RWPE2 (cell line): ENCODE data around the gene LRP8.

Source experiments
- ATAC-seq: fragments of 200-7000 bp; cut with Tn5 transposase; 3 replicates; pipeline ENCODE4 v1.9.1; 2021; ENCODE audit warnings: low read depth
- DNase-seq: peaks from one replicate; pipeline ENCODE4 v3.0.0-alpha.2; 2020; ENCODE audit warnings: low spot score
- H3K27ac ChIP-seq: fragments of 450-650 bp; 2 replicates; pipeline ENCODE4 v1.5.1; 2017; ENCODE audit warnings: mild to moderate bottlenecking; ENCODE audit not compliant: poor library complexity, severe bottlenecking
- H3K27me3 ChIP-seq: fragments of 250-450 bp; sonication (Bioruptor Pico); 2 replicates; pipeline ENCODE4 v1.5.1; 2021; ENCODE audit warnings: mild to moderate bottlenecking, moderate library complexity; ENCODE audit not compliant: insufficient read depth, poor library complexity, severe bottlenecking
- H3K36me3 ChIP-seq: fragments of 250-450 bp; sonication (Bioruptor Pico); 2 replicates; pipeline ENCODE4 v1.5.1; 2020; ENCODE audit warnings: low read depth, mild to moderate bottlenecking, moderate library complexity
- H3K4me1 ChIP-seq: fragments of 250-450 bp; sonication (Bioruptor Pico); 2 replicates; pipeline ENCODE4 v1.5.1; 2021; ENCODE audit warnings: mild to moderate bottlenecking, moderate library complexity; ENCODE audit not compliant: insufficient read depth, poor library complexity, severe bottlenecking
- H3K4me3 ChIP-seq: fragments of 250-450 bp; sonication (Bioruptor Pico); 2 replicates; pipeline ENCODE4 v1.5.1; 2021; ENCODE audit warnings: mild to moderate bottlenecking, moderate library complexity; ENCODE audit not compliant: severe bottlenecking
- H3K9me3 ChIP-seq: fragments of 250-450 bp; sonication (Bioruptor Pico); 2 replicates; pipeline ENCODE4 v1.5.1; 2021; ENCODE audit warnings: mild to moderate bottlenecking, moderate library complexity; ENCODE audit not compliant: severe bottlenecking
- TF ChIP-seq, protein P1 (sequence below): fragments of 450-650 bp; IDR thresholded peaks from one replicate; pipeline ENCODE4 v1.5.1; 2017; ENCODE audit warnings: mild to moderate bottlenecking, moderate library complexity; ENCODE audit not compliant: poor library complexity, severe bottlenecking

The LRP8 gene

DNA sequence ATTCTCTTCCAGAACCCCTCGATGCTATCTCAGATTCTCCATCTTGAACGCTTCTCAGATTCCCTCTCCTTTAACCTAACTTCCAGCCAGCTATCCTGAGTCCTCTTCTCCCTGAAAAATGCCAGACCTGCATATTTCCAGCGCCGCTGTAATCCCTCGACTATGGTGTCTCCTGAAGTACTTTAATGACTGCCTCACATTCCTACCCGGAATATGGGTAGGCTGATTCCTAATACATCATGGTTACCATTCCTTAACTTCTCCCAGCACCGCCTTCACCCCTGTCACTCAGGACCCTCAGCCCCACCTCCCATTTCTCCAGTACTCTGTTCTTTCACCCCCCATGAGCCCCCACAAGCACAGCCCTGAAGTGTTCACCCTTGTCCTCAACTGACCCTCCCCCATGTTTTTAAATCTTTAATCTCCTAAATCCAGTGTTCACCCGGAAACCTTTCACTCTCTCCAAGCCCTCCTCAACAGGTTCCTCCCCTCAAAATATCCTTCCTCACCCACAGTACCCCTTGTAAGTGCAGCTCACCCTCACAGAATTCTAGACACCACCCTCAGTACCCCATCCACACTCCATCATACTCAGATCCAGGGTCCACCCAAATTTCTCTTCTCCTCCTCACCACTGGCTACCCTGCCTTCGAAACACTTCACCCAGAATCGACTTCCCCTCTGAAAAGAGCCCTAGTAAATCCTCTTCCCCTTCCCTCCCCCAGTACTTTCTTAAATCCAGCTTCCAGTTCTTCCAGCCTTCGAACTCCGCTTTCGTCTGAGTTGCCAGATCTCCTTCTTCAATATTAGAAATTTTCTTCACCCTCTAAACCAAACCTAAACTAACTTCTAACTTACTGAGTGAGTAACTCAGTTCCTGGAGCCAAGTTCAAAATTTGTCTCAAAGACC, 130.3 kb downstream of the LRP8 start:
- Histone ChIP-seq H3K4me3 (peak overlapping the region; percentile 95), H3K9me3 (no peaks in the 10 kb centered on the region), H3K36me3 (peaks cover 11% of the 10 kb centered on the region; the same call in 1 of the 2 replicates), H3K27ac (peak overlapping the region; percentile 73), H3K4me1 (peaks cover 19% of the 10 kb centered on the region), H3K27me3 (no peaks in the 10 kb centered on the region)
- DNase-seq (no peak), ATAC-seq (0 out of 3 replicates have a peak, but pooled peaks have one; percentile 7)
- TF ChIP-seq, protein P1, sequence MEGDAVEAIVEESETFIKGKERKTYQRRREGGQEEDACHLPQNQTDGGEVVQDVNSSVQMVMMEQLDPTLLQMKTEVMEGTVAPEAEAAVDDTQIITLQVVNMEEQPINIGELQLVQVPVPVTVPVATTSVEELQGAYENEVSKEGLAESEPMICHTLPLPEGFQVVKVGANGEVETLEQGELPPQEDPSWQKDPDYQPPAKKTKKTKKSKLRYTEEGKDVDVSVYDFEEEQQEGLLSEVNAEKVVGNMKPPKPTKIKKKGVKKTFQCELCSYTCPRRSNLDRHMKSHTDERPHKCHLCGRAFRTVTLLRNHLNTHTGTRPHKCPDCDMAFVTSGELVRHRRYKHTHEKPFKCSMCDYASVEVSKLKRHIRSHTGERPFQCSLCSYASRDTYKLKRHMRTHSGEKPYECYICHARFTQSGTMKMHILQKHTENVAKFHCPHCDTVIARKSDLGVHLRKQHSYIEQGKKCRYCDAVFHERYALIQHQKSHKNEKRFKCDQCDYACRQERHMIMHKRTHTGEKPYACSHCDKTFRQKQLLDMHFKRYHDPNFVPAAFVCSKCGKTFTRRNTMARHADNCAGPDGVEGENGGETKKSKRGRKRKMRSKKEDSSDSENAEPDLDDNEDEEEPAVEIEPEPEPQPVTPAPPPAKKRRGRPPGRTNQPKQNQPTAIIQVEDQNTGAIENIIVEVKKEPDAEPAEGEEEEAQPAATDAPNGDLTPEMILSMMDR: no peak

- Histone ChIP-seq H3K4me3 (peak within 1 kb of the TSS; percentile 95), H3K36me3 (peaks cover 3% of the 10 kb centered on the region; the same call in 1 of the 2 replicates), H3K9me3 (no peaks in the 10 kb centered on the region), H3K27ac (peak within 1 kb of the TSS; percentile 73), H3K27me3 (no peaks in the 10 kb centered on the region), H3K4me1 (peaks cover 19% of the 10 kb centered on the region)
- TF ChIP-seq, protein P1: no peak
- DNase-seq: peak; percentile 94
- ATAC-seq: peak; percentile 97
Measured at GRCh38 chr1:53196485-53197290, 131.2 kb downstream of the LRP8 start, which contains the start of gene CPT2. TSS of gene CPT2 (plus strand) at chr1:53196824. CDS start at chr1:53196944, 120 bp downstream.

GRCh38 chr1:53196017-53196484, 131.8 kb downstream of the LRP8 start:
- Histone ChIP-seq H3K27ac (peak overlapping the region; percentile 73), H3K4me3 (peak overlapping the region; percentile 95), H3K27me3 (no peaks in the 10 kb centered on the region), H3K4me1 (peaks cover 19% of the 10 kb centered on the region), H3K9me3 (no peaks in the 10 kb centered on the region), H3K36me3 (0 out of 2 replicates have a peak, but pooled peaks cover 3% of the 10 kb centered on the region)
- no peak for ATAC-seq
- TF ChIP-seq, protein P1: no peak
- no peak for DNase-seq

- Histone ChIP-seq H3K36me3 (0 out of 2 replicates have a peak, but pooled peaks cover 3% of the 10 kb centered on the region), H3K4me3 (no peak overlapping the region), H3K27ac (no peak overlapping the region), H3K27me3 (no peaks in the 10 kb centered on the region), H3K9me3 (no peaks in the 10 kb centered on the region), H3K4me1 (peaks cover 19% of the 10 kb centered on the region)
- DNase-seq: no peak
- TF ChIP-seq, protein P1: no peak
- ATAC-seq: no peak
Measured at GRCh38 chr1:53195246-53196016, 132.4 kb downstream of the LRP8 start.
